CD14-positive monocyte (primary cell): Measurements from ENCODE around the gene NELL1. TPM values are rescaled to one million over a fixed set of nuclear protein-coding genes. Genes with fewer than 3 reads are reported as not detected.
A peak's percentile ranks its signal among the peaks of the same experiment; 100 is the strongest.

Experiments
- DNase-seq, 3 donors: peaks; one replicate each; pipeline ENCODE4 v3.0.0-alpha.2; 2011 to 2022
- H2AFZ ChIP-seq: 2 replicates; pipeline ENCODE4 v1.6.0; 2012; ENCODE audit warnings: mild to moderate bottlenecking, low read depth, low read length, inconsistent platforms; ENCODE audit not compliant: insufficient read depth, poor library complexity, severe bottlenecking
- H3K27ac ChIP-seq, 2 donors: 1 replicate in 1 of 2; 2 replicates in 1 of 2; pipeline ENCODE4 v1.5.1; 2012 to 2013; ENCODE audit warnings: low read length in 2 of 2, control low read depth in 1 of 2, inconsistent platforms in 1 of 2, low read depth in 1 of 2, mild to moderate bottlenecking in 1 of 2
- H3K27me3 ChIP-seq, 2 donors: one replicate each; pipeline versions ENCODE4 v1.6.0 to v1.6.1; 2011 to 2013; ENCODE audit warnings: low read length in 2 of 2; ENCODE audit not compliant: control insufficient read depth in 2 of 2, insufficient read depth in 2 of 2
- H3K36me3 ChIP-seq, 2 donors: replicated peaks in 1 of 2; 1 replicate in 1 of 2; 2 replicates in 1 of 2; pipeline versions ENCODE4 v1.5.1 to v1.6.1; 2012 to 2013; ENCODE audit warnings: low read length in 2 of 2, control low read depth in 1 of 2, inconsistent platforms in 1 of 2, mild to moderate bottlenecking in 1 of 2; ENCODE audit not compliant: insufficient read depth in 2 of 2, control insufficient read depth in 1 of 2
- H3K4me1 ChIP-seq, 2 donors: 1 replicate in 1 of 2; 2 replicates in 1 of 2; pipeline versions ENCODE4 v1.5.1 to v1.6.1; 2012 to 2013; ENCODE audit warnings: low read length in 2 of 2, control low read depth in 1 of 2, inconsistent platforms in 1 of 2, mild to moderate bottlenecking in 1 of 2, moderate library complexity in 1 of 2; ENCODE audit not compliant: insufficient read depth in 2 of 2, control insufficient read depth in 1 of 2
- H3K4me2 ChIP-seq: replicated peaks from 2 replicates; pipeline ENCODE3; 2012; ENCODE audit warnings: low read length, moderate library complexity, mild to moderate bottlenecking; ENCODE audit not compliant: poor library complexity, severe bottlenecking; ENCODE audit errors: extremely low read depth
- H3K4me3 ChIP-seq, 3 experiments: fragments of 200-600 bp in 1 of 3; sonication (generic) in 1 of 3; replicated peaks in 1 of 3; 1 replicate in 2 of 3; 2 replicates in 1 of 3; pipeline ENCODE4 v1.5.1; 2011 to 2013; ENCODE audit warnings: low read length in 3 of 3, mild to moderate bottlenecking in 3 of 3, control low read depth in 2 of 3, low read depth in 2 of 3, inconsistent platforms in 1 of 3, moderate library complexity in 1 of 3
- H3K79me2 ChIP-seq: 2 replicates; pipeline ENCODE4 v1.6.0; 2012; ENCODE audit warnings: mild to moderate bottlenecking, control low read depth, inconsistent platforms, low read length, moderate library complexity; ENCODE audit not compliant: insufficient read depth
- H3K9ac ChIP-seq: 2 replicates; pipeline ENCODE4 v1.6.0; 2017; ENCODE audit warnings: low read length, mild to moderate bottlenecking; ENCODE audit not compliant: insufficient read depth, poor library complexity, severe bottlenecking
- H3K9me3 ChIP-seq, 2 donors: replicated peaks in 1 of 2; 1 replicate in 1 of 2; 2 replicates in 1 of 2; pipeline versions ENCODE4 v1.5.1 to v1.6.1; 2012 to 2013; ENCODE audit warnings: low read length in 2 of 2, control low read depth in 1 of 2; ENCODE audit not compliant: control insufficient read depth in 1 of 2, insufficient read depth in 1 of 2
- H4K20me1 ChIP-seq: 2 replicates; pipeline ENCODE4 v1.6.0; 2012; ENCODE audit warnings: mild to moderate bottlenecking, low read length, control low read depth, moderate library complexity; ENCODE audit not compliant: insufficient read depth
- H3K27ac Mint-ChIP-seq, 7 donors: one replicate each; pipeline ENCODE4 v1.8.0; 2020; ENCODE audit warnings: mild to moderate bottlenecking in 7 of 7, mixed read lengths in 7 of 7, moderate library complexity in 6 of 7, inconsistent platforms in 2 of 7
- H3K27me3 Mint-ChIP-seq, 3 donors: one replicate each; pipeline ENCODE4 v1.8.0; 2021 to 2022; ENCODE audit warnings: low read depth in 3 of 3, mild to moderate bottlenecking in 3 of 3, mixed read lengths in 3 of 3, moderate library complexity in 3 of 3, inconsistent platforms in 1 of 3
- H3K36me3 Mint-ChIP-seq, 2 donors: one replicate each; pipeline ENCODE4 v1.8.0; 2020; ENCODE audit warnings: mixed read lengths in 2 of 2, inconsistent platforms in 1 of 2, mild to moderate bottlenecking in 1 of 2
- H3K4me1 Mint-ChIP-seq: one replicate; pipeline ENCODE4 v1.8.0; 2020; ENCODE audit warnings: mild to moderate bottlenecking, mixed read lengths
- H3K4me3 Mint-ChIP-seq, 2 donors: one replicate each; pipeline ENCODE4 v1.8.0; 2020; ENCODE audit warnings: mild to moderate bottlenecking in 2 of 2, mixed read lengths in 2 of 2, moderate library complexity in 1 of 2
- H3K9me3 Mint-ChIP-seq, 7 donors: one replicate each; pipeline ENCODE4 v1.8.0; 2020 to 2022; ENCODE audit warnings: mixed read lengths in 7 of 7, mild to moderate bottlenecking in 6 of 7, moderate library complexity in 6 of 7, inconsistent platforms in 2 of 7
- CTCF ChIP-seq: fragments of 200-600 bp; IDR thresholded peaks from one replicate; pipeline ENCODE4 v1.8.0; 2022; ENCODE audit warnings: antibody characterized with exemption, mild to moderate bottlenecking
- WGBS: methylation state at CpG from one replicate; pipeline ENCODE4 v1.1.5; 2013; ENCODE audit warnings: missing lambda C conversion rate; ENCODE audit not compliant: insufficient coverage; 5-methylcytosine and 5-hydroxymethylcytosine counted together
- intact Hi-C, 2 donors: fragments of 100-400 bp; cut with micrococcal nuclease; formaldehyde crosslinking; loops; one replicate each; pipeline versions ENCODE4 v1.15.0 to v1.15.1; 2023
- polyA plus RNA-seq, 3 donors: library from polyadenylated mRNA; depleted of rRNA in 1 of 3; unstranded in 2 of 3; stranded (reverse) in 1 of 3; fragments of 300-500 nt in 2 of 3; fragments of >200 nt in 1 of 3; fragmentation: Illumina TruSeq in 2 of 3; gene quantifications; 1 replicate in 2 of 3; 2 replicates in 1 of 3; pipeline ENCODE4 v1.2.3, GENCODE V29; 2012 to 2021
- small RNA-seq: library from RNA; depleted of rRNA; stranded (forward); fragments of <200 nt; gene quantifications from one replicate; pipeline ENCODE3, GENCODE V24; 2012; ENCODE audit warnings: low read depth; ENCODE audit not compliant: insufficient read length

NELL1 gene
- polyA plus RNA-seq, 3 donors: not detected

- H3K9me3 ChIP-seq: no peaks in the 10 kb centered on the region
- WGBS: 86% methylated on average over 1 of the region's 3 CpGs
- intact Hi-C loops: no loop called here
- no peaks in the 10 kb centered on the region for H3K36me3 ChIP-seq
- no peaks in the 10 kb centered on the region for H3K27me3 ChIP-seq
- Mint-ChIP-seq H3K4me1 (peaks cover 24% of the 10 kb centered on the region), H3K27ac (no peak overlapping the region), H3K27me3 (peaks cover 2 to 3% (median 2%) of the 10 kb centered on the region in 3 donors), H3K36me3 (peaks cover 0 to 6% of the 10 kb centered on the region in 2 donors), H3K4me3 (no peak overlapping the region), H3K9me3 (peaks cover 0 to 4% (median 0%) of the 10 kb centered on the region in 7 donors)
- no peak overlapping the region for H3K4me2 ChIP-seq
- peaks cover 23 to 25% of the 10 kb centered on the region in 2 donors for H3K4me1 ChIP-seq
- no peak for DNase-seq
- H3K4me3 ChIP-seq: no peak overlapping the region
- no peak overlapping the region for H3K27ac ChIP-seq
- H2AFZ ChIP-seq: no peak overlapping the region
- H3K79me2 ChIP-seq: no peaks in the 10 kb centered on the region
- no peak for TF ChIP-seq CTCF
- no peaks in the 10 kb centered on the region for H4K20me1 ChIP-seq
- H3K9ac ChIP-seq: no peak overlapping the region
Measured at GRCh38 chr11:21622995-21623394, 953.6 kb downstream of the NELL1 start.

Small RNA genes lying within 50 kb of the gene (small RNA-seq; reads per million reads assigned to genes)
- gene RNA5SP336: 6.9 reads per million, percentile 63 among the genes with 10 or more reads in this experiment
- not detected for gene RNA5SP337

Other genes with a start within 250 kb of the NELL1 start
- not detected for gene SLC6A5, start 70.0 kb upstream of the NELL1 start, polyA plus RNA-seq